Left lung (tissue), 10 donors: ENCODE measurements around the gene CDH13. TPM values are rescaled to one million over a fixed set of nuclear protein-coding genes. Genes with fewer than 3 reads are reported as not detected.

Experiments
- ATAC-seq: fragments of 200-7000 bp; cut with Tn5 transposase; one replicate; pipeline ENCODE4 v1.9.1; 2020; ENCODE audit warnings: moderate library complexity
- DNase-seq, 4 donors: peaks; one replicate each; pipeline ENCODE4 v3.0.0-alpha.2; 2013 to 2020
- H3K27ac ChIP-seq, 2 donors: fragments of 200-600 bp; sonication (generic) in 1 of 2; one replicate each; pipeline versions ENCODE4 v1.5.0 to v1.8.0; 2020 to 2021
- H3K27me3 ChIP-seq, 2 donors: fragments of 200-600 bp; sonication (generic) in 1 of 2; one replicate each; pipeline versions ENCODE4 v1.5.0 to v1.8.0; 2020 to 2021
- H3K36me3 ChIP-seq, 2 donors: fragments of 200-600 bp; sonication (generic) in 1 of 2; one replicate each; pipeline versions ENCODE4 v1.5.0 to v1.8.0; 2020 to 2021
- H3K4me1 ChIP-seq, 2 donors: fragments of 200-600 bp; one replicate each; pipeline ENCODE4 v1.8.0; 2021
- H3K4me3 ChIP-seq, 2 donors: fragments of 200-600 bp; sonication (generic) in 1 of 2; one replicate each; pipeline versions ENCODE4 v1.5.0 to v1.8.0; 2020 to 2021; ENCODE audit warnings: mild to moderate bottlenecking in 1 of 2
- H3K9me3 ChIP-seq, 2 donors: fragments of 200-600 bp; sonication (generic) in 1 of 2; one replicate each; pipeline versions ENCODE4 v1.5.0 to v1.8.0; 2020 to 2021
- CTCF ChIP-seq, 2 donors: fragments of 200-600 bp; sonication (generic) in 1 of 2; IDR thresholded peaks; one replicate each; pipeline versions ENCODE4 v1.5.0 to v1.8.0; 2021; ENCODE audit warnings: antibody characterized with exemption in 2 of 2
- intact Hi-C, 2 donors: fragments of 100-400 bp; cut with DNase I; formaldehyde crosslinking; loops; one replicate each; pipeline versions ENCODE4 v1.11.2 to v1.14.2; 2022
- polyA plus RNA-seq, 6 donors: library from polyadenylated mRNA; unstranded; fragments of 120-200 nt; gene quantifications; one replicate each; pipeline ENCODE4 v1.2.1, GENCODE V29; 2013; ENCODE audit not compliant: insufficient read length in 6 of 6
- total RNA-seq, 2 donors: library from RNA; stranded (reverse); fragmentation: NEBNext Ultra II Directional; extraction: Animal tissue kit (Norgen Biotek cat#: 25700); gene quantifications; one replicate each; pipeline ENCODE4 v1.2.1, GENCODE V29; 2021
- donor health status: DM: no; HTN: yes; CAD: no.
- donor health status: DM: no; HTN: no; CAD: no.

CDH13 gene
- total and polyA plus RNA-seq, 8 donors, result 2.7 to 20.3 (median 3.2) TPM

GRCh38 chr16:83808573-83809014 lies 1181.8 kb downstream of the CDH13 start:
- ATAC-seq, result no peak
- peaks cover 0 to 32% of the 10 kb centered on the region in 2 donors for H3K36me3 ChIP-seq
- no peaks in the 10 kb centered on the region for H3K27me3 ChIP-seq
- H3K4me3 ChIP-seq, result peak overlapping the region; percentile 94 to 96
- no peak for TF ChIP-seq CTCF (IDR thresholded peaks at IDR 0.05)
- intact Hi-C loops, result no loop called here
- peaks cover 10 to 50% of the 10 kb centered on the region in 2 donors for H3K4me1 ChIP-seq
- H3K27ac ChIP-seq, result peak overlapping the region; percentile 86 to 91
- no peak for DNase-seq
- no peaks in the 10 kb centered on the region for H3K9me3 ChIP-seq

- ATAC-seq, result no peak
- H3K36me3 ChIP-seq, result peaks cover 0 to 32% of the 10 kb centered on the region in 2 donors
- DNase-seq, result no peak
- no peaks in the 10 kb centered on the region for H3K9me3 ChIP-seq
- H3K27ac ChIP-seq, result no peak overlapping the region
- TF ChIP-seq CTCF (IDR thresholded peaks at IDR 0.05), result no peak
- peak overlapping the region; percentile 94 to 96 for H3K4me3 ChIP-seq
- H3K4me1 ChIP-seq, result peaks cover 12 to 49% of the 10 kb centered on the region in 2 donors
- no peaks in the 10 kb centered on the region for H3K27me3 ChIP-seq
- intact Hi-C loops, result no loop called here
These were observed 1182.3 kb downstream of the CDH13 start for GRCh38 chr16:83809092-83809491.

- Histone ChIP-seq H3K9me3 (no peaks in the 10 kb centered on the region), H3K27ac (no peak overlapping the region), H3K36me3 (peaks cover 0 to 32% of the 10 kb centered on the region in 2 donors), H3K4me1 (peaks cover 20 to 47% of the 10 kb centered on the region in 2 donors), H3K27me3 (no peaks in the 10 kb centered on the region), H3K4me3 (no peak overlapping the region)
- ATAC-seq (no peak), DNase-seq (no peak)
- TF ChIP-seq CTCF (IDR thresholded peaks at IDR 0.05), result no peak
- intact Hi-C loops, result no loop called here
These were observed 1184.1 kb downstream of the CDH13 start for GRCh38 chr16:83810901-83811300.

- Histone ChIP-seq H3K9me3 (no peaks in the 10 kb centered on the region), H3K27ac (peak overlapping the region; percentile 50 to 64), H3K36me3 (peaks cover 0 to 32% of the 10 kb centered on the region in 2 donors), H3K4me1 (peaks cover 15 to 30% of the 10 kb centered on the region in 2 donors), H3K4me3 (no peak overlapping the region), H3K27me3 (no peaks in the 10 kb centered on the region)
- intact Hi-C loops, result no loop called here
- TF ChIP-seq CTCF (IDR thresholded peaks at IDR 0.05), result no peak
- DNase-seq (peak in 2 of 4 donors; percentile 63 to 76), ATAC-seq (peak; percentile 85)
These were observed 1187.3 kb downstream of the CDH13 start for GRCh38 chr16:83813823-83814658.

- H3K4me3 ChIP-seq, result no peak overlapping the region
- peak overlapping the region; percentile 50 to 64 for H3K27ac ChIP-seq
- DNase-seq, result no peak
- H3K4me1 ChIP-seq, result peaks cover 13 to 24% of the 10 kb centered on the region in 2 donors
- peaks cover 0 to 32% of the 10 kb centered on the region in 2 donors for H3K36me3 ChIP-seq
- TF ChIP-seq CTCF (IDR thresholded peaks at IDR 0.05), result no peak
- intact Hi-C loops, result no loop called here
- no peaks in the 10 kb centered on the region for H3K27me3 ChIP-seq
- ATAC-seq, result no peak
- H3K9me3 ChIP-seq, result no peaks in the 10 kb centered on the region
These were observed 1187.9 kb downstream of the CDH13 start for GRCh38 chr16:83814659-83814985.
